ENCODE results near the gene NRXN2. TPM values are rescaled to one million over a fixed set of nuclear protein-coding genes. Genes with fewer than 3 reads are reported as not detected.

The NRXN2 gene
- total and polyA plus RNA-seq, 10 of the 15 experiments (the other 5 are each of a cell fraction or from before 2014, with no cell fraction given), result 0.03 to 1.4 (median 0.23) TPM

- TF ChIP-seq MAX (IDR thresholded peaks at IDR 0.05; ENCODE audit: low read depth, low read length) (no peak), CREB1 (IDR thresholded peaks at IDR 0.05; ENCODE audit: low read depth) (no peak), RUNX3 (IDR thresholded peaks at IDR 0.05; ENCODE audit: low read length) (no peak), RB1 (IDR thresholded peaks at IDR 0.05; ENCODE audit: borderline replicate concordance) (no peak), LARP7 (IDR thresholded peaks at IDR 0.05) (no peak), ZBTB33 (IDR thresholded peaks at IDR 0.05) (no peak), MLLT1 (IDR thresholded peaks at IDR 0.05) (no peak), ZBTB40 (IDR thresholded peaks at IDR 0.05; ENCODE audit: borderline replicate concordance) (no peak), ZNF592 (IDR thresholded peaks at IDR 0.05) (no peak), ZZZ3 (IDR thresholded peaks at IDR 0.05; ENCODE audit: control insufficient read depth, insufficient read length, low read depth) (no peak), PRDM15 (CRISPR knock-in tag; IDR thresholded peaks at IDR 0.05) (no peak), NBN (IDR thresholded peaks at IDR 0.05) (no peak)
Measured at GRCh38 chr11:64722141-64723065, 594 bp downstream of the NRXN2 start (continued).
